Vagina (tissue), 2 donors: ENCODE measurements around the gene LGALS7B. TPM values are rescaled to one million over a fixed set of nuclear protein-coding genes. Genes with fewer than 3 reads are reported as not detected.
"Not testable (repeated sequence)": the region's sequence is repeated elsewhere in the genome, so short reads cannot be mapped to it uniquely, and the experiment has no call there.

Experiments used
- DNase-seq, 2 donors: peaks; one replicate each; pipeline ENCODE4 v3.0.0-alpha.2; 2017; ENCODE audit errors: extremely low spot score in 2 of 2
- H3K27ac ChIP-seq: fragments of 200-600 bp; sonication (generic); one replicate; pipeline ENCODE4 v1.5.1; 2019
- H3K27me3 ChIP-seq: fragments of 200-600 bp; sonication (generic); one replicate; pipeline ENCODE4 v1.5.1; 2019
- H3K36me3 ChIP-seq, 2 donors: fragments of 200-600 bp; sonication (generic); one replicate each; pipeline ENCODE4 v1.5.1; 2017 to 2019
- H3K4me1 ChIP-seq: fragments of 200-600 bp; sonication (generic); one replicate; pipeline ENCODE4 v1.5.1; 2019
- H3K4me3 ChIP-seq, 2 donors: fragments of 200-600 bp; sonication (generic); 1 replicate in 1 of 2; 2 replicates in 1 of 2; pipeline ENCODE4 v1.5.1; 2016 to 2019
- H3K9me3 ChIP-seq: fragments of 200-600 bp; sonication (generic); one replicate; pipeline ENCODE4 v1.5.1; 2019
- POLR2A ChIP-seq, 2 donors: fragments of 450-650 bp; IDR thresholded peaks; one replicate each; pipeline ENCODE4 v1.6.1; 2017; ENCODE audit warnings: antibody characterized with exemption in 2 of 2, mild to moderate bottlenecking in 2 of 2, moderate library complexity in 2 of 2
- POLR2AphosphoS5 ChIP-seq, 2 donors: sonication (generic); formaldehyde crosslinking; IDR thresholded peaks; one replicate each; pipeline ENCODE4 v1.9.0; 2017; ENCODE audit warnings: antibody characterized with exemption in 2 of 2, mild to moderate bottlenecking in 2 of 2, low read depth in 1 of 2; ENCODE audit not compliant: insufficient read depth in 1 of 2
- intact Hi-C: fragments of 100-400 bp; cut with DNase I; formaldehyde crosslinking; loops from one replicate; pipeline ENCODE4 v1.15.1; 2023
- total RNA-seq: library from RNA; depleted of rRNA; stranded (reverse); fragments of >200 nt; gene quantifications from one replicate; pipeline ENCODE4 v1.2.3, GENCODE V29; 2016
- TF ChIP-seq, protein P1 (sequence below), 3 experiments: fragments of 450-650 bp in 2 of 3; fragments of 200-600 bp in 1 of 3; sonication (generic) in 1 of 3; IDR thresholded peaks; one replicate each; pipeline ENCODE4 v1.5.1; 2017 to 2019; ENCODE audit warnings: antibody characterized with exemption in 3 of 3, mild to moderate bottlenecking in 2 of 3, moderate library complexity in 2 of 3

Gene LGALS7B
- total RNA-seq, 1 donor from 2014 or later: 760 TPM

- no peak for DNase-seq
- H3K36me3 ChIP-seq: no peaks in the 10 kb centered on the region
- intact Hi-C loops: no loop called here
Measured at GRCh38 chr19:38806371-38806770, 17.4 kb downstream of the LGALS7B start.

DNA sequence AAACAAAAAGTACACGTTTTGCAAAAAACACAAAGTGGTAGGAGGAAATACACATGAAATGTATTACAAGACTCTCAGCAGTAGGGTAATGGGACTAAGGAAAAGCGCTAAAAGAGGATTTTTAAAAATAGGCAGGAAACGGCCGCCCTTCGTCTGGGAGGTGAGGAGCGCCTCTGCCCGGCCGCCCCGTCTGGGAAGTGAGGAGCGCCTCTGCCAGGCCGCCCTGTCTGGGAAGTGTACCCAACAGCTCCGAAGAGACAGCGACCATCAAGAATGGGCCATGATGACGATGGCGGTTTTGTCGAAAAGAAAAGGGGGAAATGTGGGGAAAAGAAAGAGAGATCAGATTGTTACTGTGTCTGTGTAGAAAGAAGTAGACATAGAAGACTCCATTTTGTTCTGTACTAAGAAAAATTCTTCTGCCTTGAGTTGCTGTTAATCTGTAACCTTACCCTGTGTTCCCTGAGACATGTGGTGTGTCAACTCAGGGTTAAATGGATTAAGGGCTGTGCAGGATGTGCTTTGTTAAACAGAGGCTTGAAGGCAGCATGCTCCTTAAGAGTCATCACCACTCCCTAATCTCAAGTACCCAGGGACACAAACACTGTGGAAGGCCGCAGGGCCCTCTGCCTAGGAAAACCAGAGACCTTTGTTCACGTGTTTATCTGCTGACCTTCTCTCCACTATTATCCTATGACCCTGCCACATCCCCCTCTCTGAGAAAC lies 18.5 kb downstream of the LGALS7B start:
- intact Hi-C loops, H3K27me3 ChIP-seq, H3K9me3 ChIP-seq, H3K4me3 ChIP-seq, H3K4me1 ChIP-seq, H3K27ac ChIP-seq, DNase-seq, H3K36me3 ChIP-seq: not testable (repeated sequence)

More at GRCh38 chr19:38806371-38806770, 17.4 kb downstream of the LGALS7B start:
- TF ChIP-seq, protein P1, sequence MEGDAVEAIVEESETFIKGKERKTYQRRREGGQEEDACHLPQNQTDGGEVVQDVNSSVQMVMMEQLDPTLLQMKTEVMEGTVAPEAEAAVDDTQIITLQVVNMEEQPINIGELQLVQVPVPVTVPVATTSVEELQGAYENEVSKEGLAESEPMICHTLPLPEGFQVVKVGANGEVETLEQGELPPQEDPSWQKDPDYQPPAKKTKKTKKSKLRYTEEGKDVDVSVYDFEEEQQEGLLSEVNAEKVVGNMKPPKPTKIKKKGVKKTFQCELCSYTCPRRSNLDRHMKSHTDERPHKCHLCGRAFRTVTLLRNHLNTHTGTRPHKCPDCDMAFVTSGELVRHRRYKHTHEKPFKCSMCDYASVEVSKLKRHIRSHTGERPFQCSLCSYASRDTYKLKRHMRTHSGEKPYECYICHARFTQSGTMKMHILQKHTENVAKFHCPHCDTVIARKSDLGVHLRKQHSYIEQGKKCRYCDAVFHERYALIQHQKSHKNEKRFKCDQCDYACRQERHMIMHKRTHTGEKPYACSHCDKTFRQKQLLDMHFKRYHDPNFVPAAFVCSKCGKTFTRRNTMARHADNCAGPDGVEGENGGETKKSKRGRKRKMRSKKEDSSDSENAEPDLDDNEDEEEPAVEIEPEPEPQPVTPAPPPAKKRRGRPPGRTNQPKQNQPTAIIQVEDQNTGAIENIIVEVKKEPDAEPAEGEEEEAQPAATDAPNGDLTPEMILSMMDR (IDR thresholded peaks at IDR 0.05): no peak
- no peak for TF ChIP-seq POLR2AphosphoS5 (IDR thresholded peaks at IDR 0.05; ENCODE audit: insufficient read depth in 1 of 2, low read depth in 1 of 2)
- Histone ChIP-seq H3K4me3 (no peak overlapping the region), H3K27me3 (no peaks in the 10 kb centered on the region), H3K4me1 (no peaks in the 10 kb centered on the region), H3K9me3 (no peaks in the 10 kb centered on the region), H3K27ac (no peak overlapping the region)

- TF ChIP-seq POLR2A (IDR thresholded peaks at IDR 0.05) (no peak), POLR2AphosphoS5 (IDR thresholded peaks at IDR 0.05; ENCODE audit: insufficient read depth in 1 of 2, low read depth in 1 of 2) (no peak)
- H3K9me3 ChIP-seq: no peaks in the 10 kb centered on the region
- H3K27ac ChIP-seq: no peak overlapping the region
- no peak overlapping the region for H3K4me3 ChIP-seq
- no peaks in the 10 kb centered on the region for H3K36me3 ChIP-seq
- H3K27me3 ChIP-seq: no peaks in the 10 kb centered on the region
- intact Hi-C loops: no loop called here
- no peak for DNase-seq
- no peaks in the 10 kb centered on the region for H3K4me1 ChIP-seq
Measured at GRCh38 chr19:38808741-38809140, 19.7 kb downstream of the LGALS7B start.

GRCh38 chr19:38809592-38810252 lies 20.7 kb downstream of the LGALS7B start:
- no peak overlapping the region for H3K4me3 ChIP-seq
- H3K4me1 ChIP-seq: no peaks in the 10 kb centered on the region
- peaks cover 0 to under 1% of the 10 kb centered on the region in 2 donors for H3K36me3 ChIP-seq
- no peak for DNase-seq
- no peak overlapping the region for H3K27ac ChIP-seq
- no peaks in the 10 kb centered on the region for H3K9me3 ChIP-seq
- intact Hi-C loops: no loop called here
- TF ChIP-seq, protein P1 (IDR thresholded peaks at IDR 0.05): no peak
- H3K27me3 ChIP-seq: no peaks in the 10 kb centered on the region

DNA sequence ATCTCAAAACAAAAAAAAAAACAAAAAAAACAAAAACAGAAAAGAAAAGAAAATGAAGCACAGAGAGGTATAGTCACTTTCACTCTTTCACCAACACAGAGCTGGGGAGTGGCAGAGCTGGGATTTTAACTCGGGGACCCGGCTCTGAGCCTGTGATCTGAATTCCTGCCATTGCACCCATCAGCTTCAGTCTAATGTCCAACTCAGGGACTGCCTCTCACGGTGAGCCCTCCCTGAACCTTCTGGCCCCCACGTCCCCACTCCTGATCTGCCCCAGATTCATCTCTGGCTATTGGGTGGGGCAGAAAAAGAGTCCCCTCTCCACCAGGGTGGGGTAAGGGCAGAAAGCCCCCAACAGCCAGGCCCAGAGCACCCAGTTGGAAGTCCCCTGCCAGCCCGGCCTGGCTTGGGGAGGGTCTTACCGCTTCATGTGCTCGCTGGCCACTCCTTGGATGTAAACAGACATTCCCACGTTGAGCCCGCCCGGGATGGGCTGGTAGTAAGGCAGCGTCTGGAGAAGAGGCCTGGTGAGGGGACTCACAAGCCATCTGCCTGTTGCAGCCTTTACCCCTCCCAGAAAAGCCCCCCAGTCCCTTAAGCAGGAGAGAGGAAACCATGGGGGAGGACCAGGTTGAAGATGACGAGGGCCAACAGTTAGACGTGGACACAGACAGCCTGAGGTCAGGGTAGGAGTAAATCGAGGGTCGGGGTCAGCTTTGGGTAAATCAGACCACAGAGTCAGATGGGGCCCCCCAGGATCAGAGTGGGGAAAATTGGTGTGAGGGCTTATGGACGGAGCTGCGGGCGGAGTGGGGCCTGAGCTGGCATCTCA lies 23.2 kb downstream of the LGALS7B start:
- no peak for DNase-seq
- no peak overlapping the region for H3K4me3 ChIP-seq
- H3K9me3 ChIP-seq: no peaks in the 10 kb centered on the region
- TF ChIP-seq POLR2A (IDR thresholded peaks at IDR 0.05): no peak
- TF ChIP-seq, protein P1 (IDR thresholded peaks at IDR 0.05): no peak
- no peak for TF ChIP-seq POLR2AphosphoS5 (IDR thresholded peaks at IDR 0.05; ENCODE audit: insufficient read depth in 1 of 2, low read depth in 1 of 2)
- no peaks in the 10 kb centered on the region for H3K4me1 ChIP-seq
- intact Hi-C loops: no loop called here
- H3K27ac ChIP-seq: no peak overlapping the region
- H3K27me3 ChIP-seq: no peaks in the 10 kb centered on the region
- H3K36me3 ChIP-seq: peaks cover 0 to 26% of the 10 kb centered on the region in 2 donors
